ENCODE results near the gene RAB22A.

GRCh38 chr20:58402827-58403226, 93.3 kb downstream of the RAB22A start:
- TF ChIP-seq EZH2 (IDR thresholded peaks at IDR 0.05; ENCODE audit: borderline replicate concordance, low read depth, low read length, severe bottlenecking) = no peak
- TF ChIP-seq, protein P1, sequence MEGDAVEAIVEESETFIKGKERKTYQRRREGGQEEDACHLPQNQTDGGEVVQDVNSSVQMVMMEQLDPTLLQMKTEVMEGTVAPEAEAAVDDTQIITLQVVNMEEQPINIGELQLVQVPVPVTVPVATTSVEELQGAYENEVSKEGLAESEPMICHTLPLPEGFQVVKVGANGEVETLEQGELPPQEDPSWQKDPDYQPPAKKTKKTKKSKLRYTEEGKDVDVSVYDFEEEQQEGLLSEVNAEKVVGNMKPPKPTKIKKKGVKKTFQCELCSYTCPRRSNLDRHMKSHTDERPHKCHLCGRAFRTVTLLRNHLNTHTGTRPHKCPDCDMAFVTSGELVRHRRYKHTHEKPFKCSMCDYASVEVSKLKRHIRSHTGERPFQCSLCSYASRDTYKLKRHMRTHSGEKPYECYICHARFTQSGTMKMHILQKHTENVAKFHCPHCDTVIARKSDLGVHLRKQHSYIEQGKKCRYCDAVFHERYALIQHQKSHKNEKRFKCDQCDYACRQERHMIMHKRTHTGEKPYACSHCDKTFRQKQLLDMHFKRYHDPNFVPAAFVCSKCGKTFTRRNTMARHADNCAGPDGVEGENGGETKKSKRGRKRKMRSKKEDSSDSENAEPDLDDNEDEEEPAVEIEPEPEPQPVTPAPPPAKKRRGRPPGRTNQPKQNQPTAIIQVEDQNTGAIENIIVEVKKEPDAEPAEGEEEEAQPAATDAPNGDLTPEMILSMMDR (IDR thresholded peaks at IDR 0.05; ENCODE audit: borderline replicate concordance, extremely low read depth, low read length, poor library complexity, severe bottlenecking) = no peak

Measured in DND-41 (cell line).